T-helper 17 cell (primary cell): ENCODE measurements around the gene CALML3. TPM values are rescaled to one million over a fixed set of nuclear protein-coding genes. Genes with fewer than 3 reads are reported as not detected.

Experiments used
- ATAC-seq: fragments of 150-1000 bp; cut with Tn5 transposase; 2 replicates; pipeline ENCODE4 v1.10.0; 2021; ENCODE audit warnings: mild to moderate bottlenecking, moderate library complexity
- DNase-seq, 3 donors: peaks; one replicate each; pipeline versions ENCODE4 v3.0.0 to v3.0.0-alpha.2; 2020 to 2021
- H3K9me3 ChIP-seq: one replicate; pipeline ENCODE4 v1.7.0; 2013; ENCODE audit warnings: low read length, mild to moderate bottlenecking; ENCODE audit not compliant: control insufficient read depth, poor library complexity, severe bottlenecking
- H3K27ac Mint-ChIP-seq: one replicate; pipeline ENCODE4 v1.8.0; 2022; ENCODE audit warnings: mild to moderate bottlenecking, moderate library complexity, mixed read lengths
- H3K27me3 Mint-ChIP-seq: one replicate; pipeline ENCODE4 v1.8.0; 2022; ENCODE audit warnings: mixed read lengths
- H3K36me3 Mint-ChIP-seq: one replicate; pipeline ENCODE4 v1.8.0; 2022; ENCODE audit warnings: low read depth, mixed read lengths
- H3K4me1 Mint-ChIP-seq: one replicate; pipeline ENCODE4 v1.8.0; 2022; ENCODE audit warnings: mild to moderate bottlenecking, mixed read lengths
- H3K4me3 Mint-ChIP-seq: one replicate; pipeline ENCODE4 v1.8.0; 2022; ENCODE audit warnings: mild to moderate bottlenecking, moderate library complexity, mixed read lengths
- total RNA-seq, 4 donors: library from RNA in 2 of 4; stranded (reverse) in 2 of 4; gene quantifications; one replicate each; pipeline ENCODE4 v1.2.3 and lab custom pipeline; 2022 to 2026

Gene CALML3
- total RNA-seq, 2 donors from 2014 or later, result not detected

GRCh38 chr10:5565671-5566581 lies 41.2 kb downstream of the CALML3 start:
- Mint-ChIP-seq H3K4me3 (peak overlapping the region; percentile 39), H3K36me3 (peaks cover 6% of the 10 kb centered on the region), H3K27me3 (no peaks in the 10 kb centered on the region), H3K27ac (peak overlapping the region; percentile 99), H3K4me1 (peaks cover 32% of the 10 kb centered on the region)
- DNase-seq (no peak), ATAC-seq (no peak)
- no peaks in the 10 kb centered on the region for H3K9me3 ChIP-seq

DNA sequence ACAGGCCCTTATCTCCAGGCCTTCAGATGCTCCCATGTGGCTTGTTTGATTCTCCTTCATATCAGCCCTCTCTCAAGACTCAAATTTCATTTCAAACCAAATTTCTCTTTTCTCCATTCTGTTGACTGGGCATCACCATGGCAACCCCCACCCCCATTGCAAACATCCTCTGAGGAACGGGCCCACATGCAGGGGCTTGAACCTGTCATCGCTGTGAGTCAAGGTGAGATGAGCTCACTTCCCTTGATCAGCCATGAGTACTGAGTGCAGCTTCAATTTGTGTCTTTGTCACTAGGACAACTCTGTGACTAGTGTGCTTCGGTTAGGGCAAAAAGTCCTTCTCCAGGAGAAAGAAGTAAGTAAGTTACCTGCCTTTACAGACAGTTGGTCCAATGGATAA lies 41.9 kb downstream of the CALML3 start:
- H3K27ac Mint-ChIP-seq, result no peak overlapping the region
- H3K36me3 Mint-ChIP-seq, result peaks cover 6% of the 10 kb centered on the region
- no peaks in the 10 kb centered on the region for H3K9me3 ChIP-seq
- no peaks in the 10 kb centered on the region for H3K27me3 Mint-ChIP-seq
- DNase-seq (no peak), ATAC-seq (no peak)
- H3K4me3 Mint-ChIP-seq, result no peak overlapping the region
- peaks cover 28% of the 10 kb centered on the region for H3K4me1 Mint-ChIP-seq

GRCh38 chr10:5567477-5567876 lies 42.7 kb downstream of the CALML3 start:
- H3K27me3 Mint-ChIP-seq, result no peaks in the 10 kb centered on the region
- peaks cover 25% of the 10 kb centered on the region for H3K4me1 Mint-ChIP-seq
- no peak for DNase-seq

DNA sequence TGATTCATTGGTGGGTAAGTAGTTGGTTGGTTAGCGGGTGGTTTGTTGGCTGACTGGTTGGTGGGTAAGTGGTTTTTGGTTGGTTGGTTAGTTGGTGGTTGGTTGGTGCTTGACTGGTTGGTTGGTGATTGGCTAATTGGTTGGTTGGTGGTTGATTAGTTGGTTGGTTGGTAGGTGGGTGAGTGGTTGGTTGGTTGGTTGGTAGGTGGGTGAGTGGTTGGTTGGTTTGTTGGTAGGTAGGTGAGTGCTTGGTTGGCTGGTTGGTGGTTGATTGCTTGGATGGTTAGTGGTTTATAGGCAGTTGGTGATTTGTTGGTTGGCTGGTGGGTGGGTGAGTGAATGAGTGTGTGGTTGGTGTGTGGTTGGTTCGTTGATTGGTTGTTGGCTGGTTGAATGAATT lies 44.2 kb downstream of the CALML3 start:
- H3K9me3 ChIP-seq, result no peaks in the 10 kb centered on the region
- Mint-ChIP-seq H3K27ac (no peak overlapping the region), H3K27me3 (no peaks in the 10 kb centered on the region), H3K4me3 (no peak overlapping the region), H3K4me1 (peaks cover 19% of the 10 kb centered on the region), H3K36me3 (peaks cover 6% of the 10 kb centered on the region)
- DNase-seq (no peak), ATAC-seq (no peak)

More at GRCh38 chr10:5567477-5567876, 42.7 kb downstream of the CALML3 start:
- Mint-ChIP-seq H3K4me3 (no peak overlapping the region), H3K36me3 (peaks cover 6% of the 10 kb centered on the region), H3K27ac (no peak overlapping the region)
- no peak for ATAC-seq
- no peaks in the 10 kb centered on the region for H3K9me3 ChIP-seq

DNA sequence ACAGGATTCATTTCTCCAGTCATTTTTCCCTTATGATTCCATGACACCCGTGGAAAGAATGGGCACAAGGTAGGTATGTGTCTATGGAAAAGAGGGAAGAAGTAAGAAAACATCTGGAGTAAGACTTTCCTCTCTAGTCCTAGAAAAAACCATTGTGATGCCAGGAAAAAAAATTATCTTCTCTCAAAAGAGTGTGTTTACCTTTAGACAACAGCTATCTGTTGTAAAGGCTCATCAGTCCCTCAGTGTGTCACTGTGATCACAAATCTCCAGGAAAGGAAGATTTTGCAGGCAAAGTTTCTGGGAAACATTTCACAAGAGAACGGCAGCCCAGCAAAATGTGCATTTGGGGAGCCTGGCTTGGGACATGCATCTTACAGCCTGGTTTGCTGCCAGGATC lies 44.8 kb downstream of the CALML3 start:
- Mint-ChIP-seq H3K36me3 (peaks cover 5% of the 10 kb centered on the region), H3K27me3 (no peaks in the 10 kb centered on the region), H3K4me1 (peaks cover 13% of the 10 kb centered on the region), H3K4me3 (no peak overlapping the region), H3K27ac (no peak overlapping the region)
- DNase-seq, result no peak
- no peak for ATAC-seq
- H3K9me3 ChIP-seq, result no peaks in the 10 kb centered on the region

GRCh38 chr10:5570007-5570655 lies 45.4 kb downstream of the CALML3 start:
- no peak for DNase-seq
- no peak overlapping the region for H3K27ac Mint-ChIP-seq
- ATAC-seq, result no peak
- H3K27me3 Mint-ChIP-seq, result no peaks in the 10 kb centered on the region
- H3K4me3 Mint-ChIP-seq, result no peak overlapping the region
- H3K9me3 ChIP-seq, result no peaks in the 10 kb centered on the region
- H3K4me1 Mint-ChIP-seq, result peaks cover 8% of the 10 kb centered on the region
- peaks cover 5% of the 10 kb centered on the region for H3K36me3 Mint-ChIP-seq

DNA sequence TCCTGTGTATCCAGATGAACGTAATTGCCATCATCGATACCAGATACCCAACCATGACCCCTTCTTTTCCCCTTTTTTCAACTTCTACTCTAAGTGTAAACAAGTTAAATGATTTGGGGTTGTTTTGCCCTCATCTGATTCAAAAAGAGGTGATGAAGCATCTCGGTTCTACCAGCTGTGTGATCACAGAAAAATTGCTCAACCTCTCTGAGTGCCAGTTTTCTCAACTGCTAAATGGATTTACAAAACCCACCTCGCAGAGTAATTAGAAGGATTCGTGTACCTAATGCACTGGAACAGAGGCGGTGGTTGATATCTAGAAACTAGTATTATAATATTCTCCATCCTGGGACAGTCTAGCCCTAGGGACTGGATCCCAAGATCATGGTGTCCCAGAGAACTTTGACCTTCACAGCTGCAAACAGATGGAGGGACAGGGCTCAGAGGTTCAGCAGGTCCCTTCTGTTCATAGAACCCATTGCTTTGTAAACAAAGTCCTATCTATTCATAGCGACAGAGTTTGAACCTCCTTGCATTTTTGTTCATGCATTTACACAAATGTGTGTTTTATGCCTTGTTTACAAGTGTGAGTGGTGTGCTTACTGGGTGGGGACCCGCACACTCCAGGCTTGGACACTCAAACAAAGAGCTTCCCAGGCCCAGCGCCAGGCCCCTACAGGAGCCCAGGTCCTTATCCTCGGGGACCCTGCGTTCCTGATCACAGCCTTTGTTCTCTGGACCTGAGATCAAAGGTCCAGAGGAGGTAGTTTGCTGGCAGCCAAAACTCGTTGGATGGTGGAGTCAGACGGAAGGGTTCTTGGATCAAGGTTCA lies 46.4 kb downstream of the CALML3 start:
- Mint-ChIP-seq H3K4me3 (no peak overlapping the region), H3K36me3 (peaks cover 5% of the 10 kb centered on the region), H3K27me3 (no peaks in the 10 kb centered on the region), H3K4me1 (peaks cover 5% of the 10 kb centered on the region), H3K27ac (no peak overlapping the region)
- ATAC-seq (no peak), DNase-seq (no peak)
- no peaks in the 10 kb centered on the region for H3K9me3 ChIP-seq

GRCh38 chr10:5571826-5572225 lies 47.1 kb downstream of the CALML3 start:
- DNase-seq (no peak), ATAC-seq (no peak)
- Mint-ChIP-seq H3K4me3 (no peak overlapping the region), H3K36me3 (peaks cover 5% of the 10 kb centered on the region), H3K4me1 (peaks cover 10% of the 10 kb centered on the region), H3K27me3 (no peaks in the 10 kb centered on the region), H3K27ac (no peak overlapping the region)
- no peaks in the 10 kb centered on the region for H3K9me3 ChIP-seq

GRCh38 chr10:5573319-5573950 lies 48.7 kb downstream of the CALML3 start:
- no peaks in the 10 kb centered on the region for H3K9me3 ChIP-seq
- peaks cover 10% of the 10 kb centered on the region for H3K4me1 Mint-ChIP-seq
- no peak overlapping the region for H3K4me3 Mint-ChIP-seq
- no peak for ATAC-seq
- peaks cover 5% of the 10 kb centered on the region for H3K36me3 Mint-ChIP-seq
- H3K27me3 Mint-ChIP-seq, result no peaks in the 10 kb centered on the region
- no peak for DNase-seq
- no peak overlapping the region for H3K27ac Mint-ChIP-seq

- no peak for ATAC-seq
- Mint-ChIP-seq H3K27ac (no peak overlapping the region), H3K36me3 (peaks cover under 1% of the 10 kb centered on the region), H3K4me1 (peaks cover 7% of the 10 kb centered on the region), H3K27me3 (no peaks in the 10 kb centered on the region), H3K4me3 (no peak overlapping the region)
- no peak for DNase-seq
- no peaks in the 10 kb centered on the region for H3K9me3 ChIP-seq
Observed at GRCh38 chr10:5573968-5574641, 49.3 kb downstream of the CALML3 start.

DNA sequence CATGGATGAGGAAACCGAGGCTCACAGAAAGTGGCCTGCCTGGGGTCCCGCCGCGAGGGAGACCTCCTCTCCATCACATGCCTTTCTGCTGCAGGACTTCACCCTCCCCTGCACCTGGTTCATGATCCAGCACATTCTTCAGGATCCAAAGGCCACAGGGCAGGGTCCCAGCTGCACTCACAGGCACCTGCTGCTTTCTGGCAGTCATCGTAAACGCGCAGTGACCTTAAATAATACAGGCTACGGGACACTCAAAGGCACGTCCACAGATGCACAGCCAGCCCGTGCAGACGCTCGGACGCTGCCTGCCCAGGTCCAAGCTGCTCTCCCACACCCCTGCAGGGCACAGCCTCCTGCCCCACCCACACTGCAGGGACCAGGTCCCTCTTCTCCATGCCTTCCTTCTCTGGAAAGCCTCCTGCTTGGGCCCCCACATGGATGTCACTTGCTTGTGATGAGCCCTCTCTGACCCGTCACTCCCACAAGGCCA lies 49.9 kb downstream of the CALML3 start:
- Mint-ChIP-seq H3K27me3 (no peaks in the 10 kb centered on the region), H3K36me3 (no peaks in the 10 kb centered on the region), H3K4me3 (no peak overlapping the region), H3K4me1 (peaks cover 7% of the 10 kb centered on the region), H3K27ac (no peak overlapping the region)
- no peaks in the 10 kb centered on the region for H3K9me3 ChIP-seq
- no peak for DNase-seq
- no peak for ATAC-seq

DNA sequence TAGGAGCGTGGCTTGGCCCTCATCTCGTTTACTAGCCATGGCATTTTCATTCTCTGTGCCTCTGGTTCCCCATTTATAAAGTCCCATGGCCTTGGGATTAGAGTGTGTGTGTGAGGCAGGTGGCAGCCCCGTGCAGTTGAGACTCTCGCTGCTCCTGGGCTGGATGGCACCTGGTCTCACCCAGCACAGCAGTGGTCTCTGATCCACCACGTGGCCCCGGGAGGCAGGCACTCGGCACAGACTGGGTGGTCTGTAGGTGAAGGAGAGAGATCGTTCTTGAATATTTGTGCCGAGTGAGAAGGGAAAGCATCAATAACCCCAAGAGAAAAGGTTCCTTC lies 50.4 kb downstream of the CALML3 start:
- ATAC-seq (no peak), DNase-seq (no peak)
- Mint-ChIP-seq H3K4me1 (peaks cover 7% of the 10 kb centered on the region), H3K36me3 (no peaks in the 10 kb centered on the region), H3K4me3 (no peak overlapping the region), H3K27ac (no peak overlapping the region), H3K27me3 (no peaks in the 10 kb centered on the region)
- no peaks in the 10 kb centered on the region for H3K9me3 ChIP-seq
